Skeletal muscle tissue (tissue), 4 donors: ENCODE data around the gene LMNB1. TPM values are rescaled to one million over a fixed set of nuclear protein-coding genes. Genes with fewer than 3 reads are reported as not detected.
A peak's percentile ranks its signal among the peaks of the same experiment; 100 is the strongest.

Experiments used
- H3K27ac ChIP-seq: one replicate; pipeline ENCODE4 v1.7.0; 2013; ENCODE audit warnings: mild to moderate bottlenecking, low read depth, low read length, inconsistent platforms
- H3K27me3 ChIP-seq, 3 donors: one replicate each; pipeline ENCODE4 v1.7.0; 2013; ENCODE audit warnings: low read length in 3 of 3; ENCODE audit not compliant: control insufficient read depth in 3 of 3, insufficient read depth in 3 of 3
- H3K36me3 ChIP-seq, 3 donors: one replicate each; pipeline ENCODE4 v1.7.0; 2013; ENCODE audit warnings: low read length in 3 of 3; ENCODE audit not compliant: control insufficient read depth in 3 of 3, insufficient read depth in 3 of 3
- H3K4me1 ChIP-seq, 3 donors: one replicate each; pipeline ENCODE4 v1.7.0; 2013; ENCODE audit warnings: low read length in 3 of 3, mild to moderate bottlenecking in 3 of 3; ENCODE audit not compliant: control insufficient read depth in 3 of 3, insufficient read depth in 3 of 3
- H3K4me3 ChIP-seq, 3 donors: one replicate each; pipeline ENCODE4 v1.7.0; 2013; ENCODE audit warnings: low read length in 3 of 3
- H3K9ac ChIP-seq, 3 donors: one replicate each; pipeline ENCODE4 v1.7.0; 2013; ENCODE audit warnings: low read length in 3 of 3, mild to moderate bottlenecking in 3 of 3, moderate library complexity in 2 of 3, low read depth in 1 of 3
- H3K9me3 ChIP-seq, 3 donors: one replicate each; pipeline ENCODE4 v1.7.0; 2013; ENCODE audit warnings: low read length in 3 of 3; ENCODE audit not compliant: control insufficient read depth in 3 of 3
- total RNA-seq: library from RNA; depleted of rRNA; stranded (reverse); fragments of >200 nt; gene quantifications from one replicate; pipeline ENCODE4 v1.2.3, GENCODE V29; 2014
- donor health status: Osteomylitis.

Gene LMNB1
- total RNA-seq, 1 donor from 2014 or later: 27.7 TPM

DNA sequence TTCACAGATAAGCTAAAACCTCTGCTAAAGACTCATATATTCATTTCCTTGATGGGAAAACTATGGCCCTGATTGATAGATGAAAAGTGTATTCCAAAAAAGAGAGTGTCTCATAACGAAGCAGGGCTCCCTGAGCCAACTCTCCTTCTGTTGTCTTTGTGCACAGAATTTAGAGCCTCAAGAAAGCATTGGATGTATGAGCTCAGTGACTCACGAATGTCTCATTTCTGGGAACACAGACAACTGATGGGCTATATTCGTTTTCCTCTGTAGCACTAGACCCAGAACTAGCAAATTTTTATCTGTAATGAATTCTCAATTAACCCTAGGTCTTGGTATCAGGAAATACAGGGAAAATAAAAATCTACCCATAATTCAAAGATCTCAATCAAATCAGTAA is 88.4 kb downstream of the LMNB1 start:
- Histone ChIP-seq H3K4me3 (no peak overlapping the region), H3K36me3 (peaks cover 0 to under 1% (median 0%) of the 10 kb centered on the region in 3 donors), H3K9me3 (no peaks in the 10 kb centered on the region), H3K27ac (no peak overlapping the region), H3K27me3 (no peaks in the 10 kb centered on the region), H3K4me1 (peaks cover 4 to 9% (median 6%) of the 10 kb centered on the region in 3 donors), H3K9ac (no peak overlapping the region)

DNA sequence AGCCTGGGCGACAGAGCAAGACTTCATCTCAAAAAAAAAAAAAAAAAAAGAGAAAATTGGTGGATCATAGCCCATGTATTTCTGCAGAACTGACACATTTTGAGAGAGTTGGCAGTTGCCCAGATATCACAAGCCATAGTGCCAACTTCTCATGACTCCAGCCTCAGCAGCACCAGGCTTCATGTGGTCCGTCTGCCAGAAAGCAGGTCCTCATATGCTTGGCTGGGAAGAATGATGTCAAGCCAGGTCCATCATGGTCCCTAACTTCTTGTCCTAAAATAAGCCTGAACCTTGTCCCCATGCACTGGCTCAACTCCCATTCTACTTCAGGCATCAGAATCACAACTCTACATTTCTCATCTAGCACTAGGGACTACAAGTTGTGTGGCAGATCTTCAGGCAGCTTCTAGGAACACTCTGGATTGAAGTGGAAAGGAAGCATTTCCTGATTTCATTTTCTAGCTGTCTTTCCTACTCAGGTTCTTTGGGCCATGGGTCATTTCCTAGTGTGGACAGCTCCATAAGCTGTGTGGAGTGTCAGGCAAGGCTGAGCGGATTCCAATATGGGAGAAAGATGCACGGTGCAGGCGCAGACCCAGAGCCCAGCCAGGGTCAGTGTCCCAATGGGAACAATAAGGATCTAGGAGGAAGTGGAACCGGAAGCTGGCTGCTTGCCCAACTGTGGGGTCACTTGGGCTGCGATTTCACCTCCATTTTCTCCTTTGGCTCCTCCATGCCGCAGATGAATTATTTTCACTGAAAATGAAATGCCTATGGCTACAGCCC is 90.1 kb downstream of the LMNB1 start:
- no peaks in the 10 kb centered on the region for H3K9me3 ChIP-seq
- H3K4me1 ChIP-seq: peaks cover 4 to 9% (median 6%) of the 10 kb centered on the region in 3 donors
- H3K9ac ChIP-seq: no peak overlapping the region
- H3K36me3 ChIP-seq: peaks cover 0 to 9% (median 3%) of the 10 kb centered on the region in 3 donors
- no peak overlapping the region for H3K27ac ChIP-seq
- no peaks in the 10 kb centered on the region for H3K27me3 ChIP-seq
- no peak overlapping the region for H3K4me3 ChIP-seq

DNA sequence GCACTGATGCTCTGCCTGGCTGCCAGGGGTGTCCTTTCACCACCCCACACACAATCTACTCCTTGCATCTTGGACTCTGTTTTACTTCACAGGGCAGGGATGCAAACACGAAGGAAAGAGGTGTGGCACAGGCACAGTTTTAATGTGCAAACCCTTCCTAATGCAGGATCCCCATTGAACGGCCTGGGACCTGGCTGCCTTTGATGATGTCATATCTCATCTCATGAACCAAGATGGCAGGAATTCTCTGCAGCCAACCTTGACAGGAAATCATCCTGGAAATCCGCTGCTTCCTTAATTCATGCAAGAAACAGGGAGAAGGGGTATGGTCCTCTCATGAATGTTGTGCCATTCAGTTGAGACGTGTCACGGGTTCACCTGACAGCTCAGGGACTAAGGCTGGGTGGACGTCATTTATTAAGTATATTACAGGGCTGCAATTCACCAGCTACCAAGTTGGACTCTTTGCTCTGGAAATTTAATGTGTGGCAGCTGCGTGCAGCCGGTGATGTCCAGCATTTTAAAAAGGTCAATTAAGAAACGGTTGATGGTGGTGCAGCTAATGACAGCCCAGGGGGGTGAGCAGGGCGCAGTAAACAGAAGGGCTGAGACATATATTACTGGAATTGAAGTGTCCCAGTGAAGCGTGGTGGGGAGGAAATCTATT is 91.5 kb downstream of the LMNB1 start:
- Histone ChIP-seq H3K4me1 (peaks cover 4 to 9% (median 6%) of the 10 kb centered on the region in 3 donors), H3K9ac (peak overlapping the region in 1 of 3 donors; percentile 33), H3K4me3 (no peak overlapping the region), H3K36me3 (peaks cover 0 to 12% (median 5%) of the 10 kb centered on the region in 3 donors), H3K9me3 (no peaks in the 10 kb centered on the region), H3K27ac (no peak overlapping the region), H3K27me3 (no peaks in the 10 kb centered on the region)

DNA sequence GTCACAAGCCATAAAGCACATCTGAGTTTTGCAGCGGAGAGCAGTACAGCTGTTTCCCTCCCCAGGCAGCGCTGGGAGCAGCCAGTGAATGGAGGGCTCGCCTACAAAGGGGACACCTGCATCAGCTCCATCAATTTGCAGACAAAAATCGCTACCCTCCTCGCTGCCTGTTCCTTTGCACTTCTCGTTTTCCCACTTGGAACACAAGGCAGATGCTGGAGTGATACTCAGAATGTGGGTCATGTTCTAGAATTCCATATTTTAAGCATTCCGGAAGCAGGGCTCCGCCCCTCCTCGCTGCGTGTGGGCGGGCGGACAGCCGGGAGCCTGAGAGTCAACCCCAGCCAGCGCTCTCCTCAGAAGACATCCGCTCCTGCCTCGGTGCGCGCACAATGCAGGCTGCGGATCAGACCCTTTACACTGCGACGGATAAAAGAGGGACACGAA is 92.1 kb downstream of the LMNB1 start:
- H3K27me3 ChIP-seq: no peaks in the 10 kb centered on the region
- no peak overlapping the region for H3K27ac ChIP-seq
- peaks cover 0 to 12% (median 5%) of the 10 kb centered on the region in 3 donors for H3K36me3 ChIP-seq
- no peaks in the 10 kb centered on the region for H3K9me3 ChIP-seq
- H3K4me1 ChIP-seq: peaks cover 4 to 7% (median 5%) of the 10 kb centered on the region in 3 donors
- peak overlapping the region in 1 of 3 donors; percentile 38 for H3K4me3 ChIP-seq
- H3K9ac ChIP-seq: peak overlapping the region in 1 of 3 donors; percentile 33

DNA sequence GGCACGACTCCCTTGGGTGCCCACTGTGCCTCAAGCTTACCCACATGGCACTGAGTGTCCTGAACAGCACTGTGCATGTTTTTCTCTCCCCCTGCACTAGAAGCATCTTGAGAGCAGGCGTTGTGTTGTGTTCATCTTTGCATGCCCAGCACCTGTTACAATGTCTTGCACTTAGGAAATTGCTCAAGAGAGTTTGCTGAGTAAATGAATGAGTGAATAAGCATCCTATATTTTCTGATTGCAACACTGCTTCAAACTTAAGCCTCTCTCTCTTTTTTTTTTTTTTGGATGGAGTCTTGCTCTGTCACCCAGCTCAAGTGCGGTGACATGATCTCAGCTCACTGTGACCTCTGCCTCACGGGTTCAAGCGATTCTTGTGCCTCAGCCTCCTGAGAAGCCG is 94.5 kb downstream of the LMNB1 start:
- Histone ChIP-seq H3K4me3 (no peak overlapping the region), H3K27me3 (no peaks in the 10 kb centered on the region), H3K27ac (no peak overlapping the region), H3K9ac (no peak overlapping the region), H3K9me3 (no peaks in the 10 kb centered on the region), H3K4me1 (peaks cover 2 to 4% (median 2%) of the 10 kb centered on the region in 3 donors), H3K36me3 (peaks cover 0 to 14% (median 5%) of the 10 kb centered on the region in 3 donors)

DNA sequence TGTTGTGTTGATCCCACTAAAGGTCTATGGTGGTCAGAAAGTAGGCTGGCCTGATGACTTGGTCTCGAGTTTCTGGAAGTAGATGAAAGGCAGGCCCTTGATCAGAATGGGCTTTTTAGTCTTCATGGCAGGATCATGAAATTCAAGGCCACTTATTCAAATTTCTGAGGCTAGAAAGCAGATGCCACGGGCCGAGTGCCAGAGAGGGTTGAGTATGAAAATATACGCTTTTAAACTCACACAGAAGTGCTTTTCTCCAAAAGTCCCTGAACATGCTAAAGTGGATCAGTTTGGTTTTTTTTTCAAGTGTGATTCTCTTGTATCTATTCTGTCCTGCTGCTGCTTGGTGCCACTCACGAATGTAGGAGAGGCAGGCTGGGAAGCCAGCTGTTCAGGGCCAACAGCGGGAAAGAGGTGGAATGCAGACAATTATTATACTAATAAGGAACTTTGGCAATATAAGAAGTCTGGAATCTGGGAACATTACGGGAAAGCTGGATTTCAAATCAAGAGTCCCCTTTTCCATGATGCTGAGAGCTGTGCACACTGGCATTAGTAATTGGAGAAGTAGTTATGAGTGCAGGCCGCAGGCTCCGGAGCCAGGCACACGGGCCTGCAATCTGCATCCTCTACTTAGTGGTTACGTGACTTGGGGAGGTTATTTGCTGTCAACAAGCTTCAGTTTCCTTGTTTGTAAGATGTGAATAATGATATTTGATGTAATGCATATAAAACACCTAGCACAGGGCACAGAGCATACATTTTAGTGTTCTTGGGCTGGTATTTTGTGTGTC is 95.8 kb downstream of the LMNB1 start:
- H3K9ac ChIP-seq: no peak overlapping the region
- no peak overlapping the region for H3K4me3 ChIP-seq
- H3K36me3 ChIP-seq: peaks cover 4 to 17% (median 8%) of the 10 kb centered on the region in 3 donors
- H3K27me3 ChIP-seq: no peaks in the 10 kb centered on the region
- H3K9me3 ChIP-seq: no peaks in the 10 kb centered on the region
- no peak overlapping the region for H3K27ac ChIP-seq
- H3K4me1 ChIP-seq: peaks cover 0 to 2% (median 0%) of the 10 kb centered on the region in 3 donors

DNA sequence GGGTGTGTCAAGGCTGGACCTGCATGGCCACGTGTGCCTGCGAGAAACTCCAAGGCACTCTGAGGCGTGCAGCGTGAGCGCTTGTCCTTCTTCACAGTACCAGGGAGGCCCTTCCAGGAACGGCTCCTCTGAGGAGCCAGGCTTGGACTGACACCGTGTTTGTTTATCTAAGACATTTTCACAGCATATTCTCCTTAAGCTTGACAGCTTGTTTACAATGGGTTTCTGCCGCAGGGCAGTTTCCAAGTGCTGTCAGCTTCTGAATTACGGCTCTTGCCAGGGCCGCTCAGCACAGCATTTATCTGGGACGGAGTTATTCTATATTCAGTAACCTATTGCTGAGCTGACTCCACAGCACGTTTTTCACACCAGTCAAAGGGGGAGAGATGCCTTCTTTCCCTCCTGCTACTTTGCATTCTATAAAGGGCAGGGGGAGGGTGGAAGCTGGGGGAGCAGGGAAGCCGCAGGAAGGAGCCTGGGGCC is 98.4 kb downstream of the LMNB1 start:
- peaks cover 0 to 5% (median 0%) of the 10 kb centered on the region in 3 donors for H3K4me1 ChIP-seq
- peaks cover 7 to 20% (median 7%) of the 10 kb centered on the region in 3 donors for H3K36me3 ChIP-seq
- no peaks in the 10 kb centered on the region for H3K9me3 ChIP-seq
- H3K27me3 ChIP-seq: no peaks in the 10 kb centered on the region
- H3K27ac ChIP-seq: no peak overlapping the region
- no peak overlapping the region for H3K4me3 ChIP-seq
- no peak overlapping the region for H3K9ac ChIP-seq

DNA sequence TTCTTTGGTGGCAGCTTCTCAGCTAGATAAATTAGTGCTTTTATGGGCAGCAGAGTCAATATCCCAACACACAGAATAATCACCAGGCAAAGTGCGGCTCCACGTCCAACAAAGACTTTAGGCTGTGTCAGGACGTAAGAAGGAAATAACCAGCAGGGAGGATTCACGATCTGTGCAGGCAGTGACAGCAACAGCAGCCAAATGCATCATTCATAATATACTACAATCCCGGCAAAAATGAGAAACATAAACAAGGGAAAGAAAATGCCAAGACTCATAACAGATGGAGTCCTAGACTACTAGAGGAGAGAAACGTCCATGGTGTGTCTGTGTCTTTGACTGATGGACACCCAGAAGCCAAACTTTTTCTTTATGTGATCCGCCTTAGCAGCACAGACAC is 100.7 kb downstream of the LMNB1 start:
- no peak overlapping the region for H3K4me3 ChIP-seq
- H3K4me1 ChIP-seq: peaks cover 0 to 5% (median 0%) of the 10 kb centered on the region in 3 donors
- no peaks in the 10 kb centered on the region for H3K27me3 ChIP-seq
- no peaks in the 10 kb centered on the region for H3K9me3 ChIP-seq
- H3K9ac ChIP-seq: no peak overlapping the region
- no peak overlapping the region for H3K27ac ChIP-seq
- H3K36me3 ChIP-seq: peaks cover 3 to 12% (median 7%) of the 10 kb centered on the region in 3 donors

DNA sequence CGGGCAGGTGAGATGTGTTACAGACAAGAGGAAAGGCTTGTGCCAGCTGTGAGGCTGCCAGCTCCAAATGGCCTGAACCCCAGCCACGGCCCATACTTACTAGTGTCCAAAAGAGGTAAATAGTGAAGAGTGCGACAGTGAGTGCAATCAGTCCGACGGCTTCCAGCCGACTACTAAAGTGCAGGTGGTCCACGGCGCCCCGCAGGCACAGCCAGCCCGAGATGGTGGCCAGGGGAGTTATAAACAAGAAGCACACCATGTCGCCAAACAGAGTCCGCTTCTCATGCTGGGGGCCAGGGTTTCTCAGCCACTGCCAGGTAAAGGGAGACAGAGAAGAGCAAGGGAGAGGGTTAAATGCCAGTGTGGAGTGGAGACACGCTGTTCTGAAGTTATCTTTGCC is 101.1 kb downstream of the LMNB1 start:
- no peak overlapping the region for H3K4me3 ChIP-seq
- H3K9me3 ChIP-seq: no peaks in the 10 kb centered on the region
- peaks cover 3 to 9% (median 7%) of the 10 kb centered on the region in 3 donors for H3K36me3 ChIP-seq
- H3K4me1 ChIP-seq: peaks cover 0 to 5% (median 0%) of the 10 kb centered on the region in 3 donors
- H3K27me3 ChIP-seq: no peaks in the 10 kb centered on the region
- no peak overlapping the region for H3K9ac ChIP-seq
- H3K27ac ChIP-seq: no peak overlapping the region
